ENCODE measurements around the gene RND3.

Gene RND3

GRCh38 chr2:150471813-150472510 is 15.5 kb downstream of the RND3 start:
- no peak overlapping the region for H3K4me3 ChIP-seq (ENCODE audit: low read depth, low read length)
- no peak for DNase-seq (ENCODE audit: low read depth)
- no peak for TF ChIP-seq CTCF (conservative IDR thresholded peaks at IDR 0.05; ENCODE audit: low read depth, low read length)

- TF ChIP-seq CTCF (conservative IDR thresholded peaks at IDR 0.05; ENCODE audit: low read depth, low read length), result no peak
- H3K4me3 ChIP-seq (ENCODE audit: low read depth, low read length), result no peak overlapping the region
- DNase-seq (ENCODE audit: low read depth), result no peak
Measured at GRCh38 chr2:150470435-150470834, 17.0 kb downstream of the RND3 start.

- TF ChIP-seq CTCF (conservative IDR thresholded peaks at IDR 0.05; ENCODE audit: low read depth, low read length), result no peak
- no peak overlapping the region for H3K4me3 ChIP-seq (ENCODE audit: low read depth, low read length)
- DNase-seq (ENCODE audit: low read depth), result peak; percentile 16
Measured at GRCh38 chr2:150469706-150470274, 17.7 kb downstream of the RND3 start.

GRCh38 chr2:150468350-150468960 is 19.0 kb downstream of the RND3 start:
- H3K4me3 ChIP-seq (ENCODE audit: low read depth, low read length), result no peak overlapping the region
- DNase-seq (ENCODE audit: low read depth), result peak; percentile 14
- no peak for TF ChIP-seq CTCF (conservative IDR thresholded peaks at IDR 0.05; ENCODE audit: low read depth, low read length)

- peak; percentile 36 for DNase-seq (ENCODE audit: low read depth)
- TF ChIP-seq CTCF (conservative IDR thresholded peaks at IDR 0.05; ENCODE audit: low read depth, low read length), result no peak
- no peak overlapping the region for H3K4me3 ChIP-seq (ENCODE audit: low read depth, low read length)
Measured at GRCh38 chr2:150467621-150467963, 19.9 kb downstream of the RND3 start.

GRCh38 chr2:150466741-150467620 is 20.5 kb downstream of the RND3 start:
- peak; percentile 82 for DNase-seq (ENCODE audit: low read depth)
- no peak overlapping the region for H3K4me3 ChIP-seq (ENCODE audit: low read depth, low read length)

More at GRCh38 chr2:150466741-150467620, 20.5 kb downstream of the RND3 start:
- TF ChIP-seq CTCF (conservative IDR thresholded peaks at IDR 0.05; ENCODE audit: low read depth, low read length), result no peak
